ENCODE measurements around the gene PCDHGA1. TPM values are rescaled to one million over a fixed set of nuclear protein-coding genes. Genes with fewer than 3 reads are reported as not detected.
A peak's percentile ranks its signal among the peaks of the same experiment; 100 is the strongest.
"Not testable (repeated sequence)": the region's sequence is repeated elsewhere in the genome, so short reads cannot be mapped to it uniquely, and the experiment has no call there.

PCDHGA1 gene
- total RNA-seq, 6 donors from 2014 or later = 0.15 to 0.51 (median 0.24) TPM; not detected in 2

DNA sequence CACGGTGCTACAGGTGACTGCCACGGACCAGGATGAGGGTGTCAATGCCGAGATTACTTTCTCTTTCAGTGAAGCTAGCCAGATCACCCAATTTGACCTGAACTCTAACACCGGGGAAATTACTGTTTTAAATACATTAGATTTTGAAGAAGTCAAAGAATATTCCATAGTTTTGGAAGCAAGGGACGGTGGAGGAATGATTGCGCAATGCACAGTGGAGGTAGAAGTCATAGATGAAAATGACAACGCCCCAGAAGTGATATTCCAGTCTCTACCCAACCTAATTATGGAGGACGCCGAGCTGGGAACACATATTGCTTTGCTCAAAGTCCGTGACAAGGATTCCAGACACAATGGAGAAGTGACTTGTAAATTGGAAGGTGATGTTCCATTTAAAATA is 58.3 kb downstream of the PCDHGA1 start:
- peaks cover 43 to 89% (median 78%) of the 10 kb centered on the region in 4 donors for H3K9me3 ChIP-seq
- DNase-seq = no peak
- ATAC-seq (ENCODE audit: low FRiP score in 2 of 2) = no peak
- H3K27ac ChIP-seq = no peak overlapping the region
- H3K27me3 ChIP-seq = no peaks in the 10 kb centered on the region
- no peaks in the 10 kb centered on the region for H3K36me3 ChIP-seq
- no peaks in the 10 kb centered on the region for H3K4me1 ChIP-seq
- WGBS, 2 donors = 44 to 50% methylated on average over 10 of the region's 10 CpGs
- H3K4me3 ChIP-seq = no peak overlapping the region
- TF ChIP-seq EP300 (IDR thresholded peaks at IDR 0.05) = no peak

GRCh38 chr5:141389153-141390042 is 59.1 kb downstream of the PCDHGA1 start:
- H3K27me3 ChIP-seq = no peaks in the 10 kb centered on the region
- WGBS, 2 donors = 47% methylated on average over 24 to 69 of the region's 77 CpGs
- H3K9me3 ChIP-seq = peaks cover 43 to 89% (median 79%) of the 10 kb centered on the region in 4 donors
- ATAC-seq (ENCODE audit: low FRiP score in 2 of 2) = peak in 1 of 2 donors; percentile 54
- no peaks in the 10 kb centered on the region for H3K4me1 ChIP-seq
- H3K36me3 ChIP-seq = no peaks in the 10 kb centered on the region
- no peak for TF ChIP-seq POLR2AphosphoS5 (IDR thresholded peaks at IDR 0.05)
- no peak for TF ChIP-seq EP300 (IDR thresholded peaks at IDR 0.05)
- TF ChIP-seq, protein P1, sequence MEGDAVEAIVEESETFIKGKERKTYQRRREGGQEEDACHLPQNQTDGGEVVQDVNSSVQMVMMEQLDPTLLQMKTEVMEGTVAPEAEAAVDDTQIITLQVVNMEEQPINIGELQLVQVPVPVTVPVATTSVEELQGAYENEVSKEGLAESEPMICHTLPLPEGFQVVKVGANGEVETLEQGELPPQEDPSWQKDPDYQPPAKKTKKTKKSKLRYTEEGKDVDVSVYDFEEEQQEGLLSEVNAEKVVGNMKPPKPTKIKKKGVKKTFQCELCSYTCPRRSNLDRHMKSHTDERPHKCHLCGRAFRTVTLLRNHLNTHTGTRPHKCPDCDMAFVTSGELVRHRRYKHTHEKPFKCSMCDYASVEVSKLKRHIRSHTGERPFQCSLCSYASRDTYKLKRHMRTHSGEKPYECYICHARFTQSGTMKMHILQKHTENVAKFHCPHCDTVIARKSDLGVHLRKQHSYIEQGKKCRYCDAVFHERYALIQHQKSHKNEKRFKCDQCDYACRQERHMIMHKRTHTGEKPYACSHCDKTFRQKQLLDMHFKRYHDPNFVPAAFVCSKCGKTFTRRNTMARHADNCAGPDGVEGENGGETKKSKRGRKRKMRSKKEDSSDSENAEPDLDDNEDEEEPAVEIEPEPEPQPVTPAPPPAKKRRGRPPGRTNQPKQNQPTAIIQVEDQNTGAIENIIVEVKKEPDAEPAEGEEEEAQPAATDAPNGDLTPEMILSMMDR (IDR thresholded peaks at IDR 0.05) = no peak
- no peak for TF ChIP-seq POLR2A (IDR thresholded peaks at IDR 0.05)
- H3K27ac ChIP-seq = no peak overlapping the region
- H3K4me3 ChIP-seq = no peak overlapping the region
- DNase-seq = no peak

DNA sequence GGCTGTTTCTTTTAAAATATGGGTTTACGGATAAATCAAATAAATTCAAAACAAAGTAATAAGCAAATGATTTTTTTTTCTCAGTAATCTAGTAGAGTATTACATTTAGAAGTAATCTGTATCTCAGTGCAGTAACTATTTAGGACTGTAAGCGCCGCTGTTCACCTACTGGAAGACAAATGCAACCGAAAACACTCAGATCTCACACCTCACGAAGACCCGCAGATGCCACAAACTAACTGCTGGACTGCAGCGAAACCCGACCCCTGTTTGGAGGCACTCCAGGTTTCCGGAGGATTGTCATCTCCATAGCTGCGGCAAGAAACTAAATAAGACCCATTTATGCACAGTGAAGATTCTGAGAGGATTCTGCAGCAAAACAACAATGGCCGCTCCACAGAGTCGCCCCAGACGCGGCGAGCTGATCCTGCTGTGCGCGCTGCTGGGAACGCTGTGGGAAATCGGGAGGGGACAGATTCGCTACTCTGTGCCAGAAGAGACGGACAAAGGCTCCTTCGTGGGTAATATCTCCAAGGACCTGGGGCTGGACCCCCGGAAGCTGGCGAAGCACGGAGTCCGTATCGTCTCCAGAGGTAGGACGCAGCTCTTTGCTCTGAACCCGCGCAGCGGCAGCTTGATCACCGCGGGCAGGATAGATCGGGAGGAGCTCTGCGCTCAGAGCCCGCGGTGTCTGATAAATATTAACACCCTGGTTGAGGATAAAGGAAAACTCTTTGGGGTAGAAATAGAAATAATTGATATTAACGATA is 62.3 kb downstream of the PCDHGA1 start, which contains the start of gene PCDHGA8:
TSS of gene PCDHGA8 (plus strand) at position 205 of the 770 bp plus-strand sequence. CDS start at position 386, 181 bp downstream.
- Histone ChIP-seq H3K27me3 (no peaks in the 10 kb centered on the region), H3K36me3 (no peaks in the 10 kb centered on the region), H3K4me3 (no peak within 1 kb of the TSS), H3K4me1 (no peaks in the 10 kb centered on the region), H3K27ac (no peak within 1 kb of the TSS), H3K9me3 (peaks cover 31 to 87% (median 77%) of the 10 kb centered on the region in 4 donors)
- 30 to 39% methylated on average over 27 to 37 of the region's 38 CpGs for WGBS, 2 donors
- TF ChIP-seq POLR2AphosphoS5 (IDR thresholded peaks at IDR 0.05) (no peak), POLR2A (IDR thresholded peaks at IDR 0.05) (no peak), EP300 (IDR thresholded peaks at IDR 0.05) (no peak)
- TF ChIP-seq, protein P1 (IDR thresholded peaks at IDR 0.05) = no peak
- DNase-seq (no peak), ATAC-seq (ENCODE audit: low FRiP score in 2 of 2) (no peak)

DNA sequence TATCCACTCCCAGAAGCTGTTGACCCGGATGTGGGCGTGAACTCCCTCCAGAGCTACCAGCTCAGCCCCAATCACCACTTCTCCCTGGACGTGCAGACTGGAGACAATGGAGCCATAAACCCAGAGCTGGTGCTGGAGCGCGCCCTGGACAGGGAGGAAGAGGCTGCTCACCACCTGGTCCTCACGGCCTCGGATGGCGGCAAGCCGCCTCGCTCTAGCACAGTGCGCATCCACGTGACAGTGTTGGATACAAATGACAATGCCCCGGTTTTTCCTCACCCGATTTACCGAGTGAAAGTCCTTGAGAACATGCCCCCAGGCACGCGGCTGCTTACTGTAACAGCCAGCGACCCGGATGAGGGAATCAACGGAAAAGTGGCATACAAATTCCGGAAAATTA is 63.0 kb downstream of the PCDHGA1 start:
- ATAC-seq (ENCODE audit: low FRiP score in 2 of 2) = no peak
- Histone ChIP-seq H3K4me1 (no peaks in the 10 kb centered on the region), H3K9me3 (peaks cover 30 to 88% (median 78%) of the 10 kb centered on the region in 4 donors), H3K27ac (no peak overlapping the region), H3K27me3 (no peaks in the 10 kb centered on the region), H3K4me3 (no peak overlapping the region), H3K36me3 (no peaks in the 10 kb centered on the region)
- WGBS, 2 donors = 35 to 44% methylated on average over 16 to 19 of the region's 21 CpGs
- no peak for TF ChIP-seq EP300 (IDR thresholded peaks at IDR 0.05)
- DNase-seq = no peak

- H3K27me3 ChIP-seq; H3K27ac ChIP-seq; H3K4me3 ChIP-seq; H3K4me1 ChIP-seq; H3K36me3 ChIP-seq; ATAC-seq (ENCODE audit: low FRiP score in 2 of 2): not testable (repeated sequence)
- H3K9me3 ChIP-seq = peaks cover 28 to 87% (median 78%) of the 10 kb centered on the region in 4 donors
- WGBS, 2 donors = 35 to 36% methylated on average over 17 to 32 of the region's 53 CpGs
- DNase-seq = peak in 1 of 2 donors; percentile 68
Measured at GRCh38 chr5:141394401-141395187, 64.3 kb downstream of the PCDHGA1 start.
